ENCODE results near the gene AIPL1. TPM values are rescaled to one million over a fixed set of nuclear protein-coding genes. Genes with fewer than 3 reads are reported as not detected.
A peak's percentile ranks its signal among the peaks of the same experiment; 100 is the strongest.
"Not testable (repeated sequence)": the region's sequence is repeated elsewhere in the genome, so short reads cannot be mapped to it uniquely, and the experiment has no call there.

The AIPL1 gene
- polyA plus RNA-seq (ENCODE audit: insufficient read length in 3 of 3): under 1 TPM in 1 of 3 donors, not detected in 2; 0.19 TPM

- no peak for DNase-seq (ENCODE audit: low read depth in 3 of 3, low spot score in 2 of 3)
These were observed at the start of gene AIPL1 for GRCh38 chr17:6435051-6435450. Gene AIPL1, minus strand, starts transcription at chr17:6435121. Its CDS starts 17 bp downstream, at chr17:6435104.

- no peak for DNase-seq (ENCODE audit: low read depth in 3 of 3, low spot score in 2 of 3)
These were observed 48.6 kb upstream of the AIPL1 start for GRCh38 chr17:6483507-6483906.

GRCh38 chr17:6482796-6483195, 47.9 kb upstream of the AIPL1 start:
- DNase-seq (ENCODE audit: low read depth in 3 of 3, low spot score in 2 of 3): not testable (repeated sequence)

- DNase-seq (ENCODE audit: low read depth in 3 of 3, low spot score in 2 of 3): no peak
These were observed 47.2 kb upstream of the AIPL1 start for GRCh38 chr17:6482105-6482455.

- DNase-seq (ENCODE audit: low read depth in 3 of 3, low spot score in 2 of 3): no peak
These were observed 45.4 kb upstream of the AIPL1 start for GRCh38 chr17:6480303-6480675.

- no peak for DNase-seq (ENCODE audit: low read depth in 3 of 3, low spot score in 2 of 3)
These were observed 44.8 kb upstream of the AIPL1 start for GRCh38 chr17:6479622-6480302.

- DNase-seq (ENCODE audit: low read depth in 3 of 3, low spot score in 2 of 3): no peak
These were observed 43.6 kb upstream of the AIPL1 start for GRCh38 chr17:6478486-6478885.

- no peak for DNase-seq (ENCODE audit: low read depth in 3 of 3, low spot score in 2 of 3)
These were observed 43.0 kb upstream of the AIPL1 start for GRCh38 chr17:6477831-6478383.

- DNase-seq (ENCODE audit: low read depth in 3 of 3, low spot score in 2 of 3): no peak
These were observed 41.9 kb upstream of the AIPL1 start for GRCh38 chr17:6476810-6477179.

- DNase-seq (ENCODE audit: low read depth in 3 of 3, low spot score in 2 of 3): no peak
These were observed 41.3 kb upstream of the AIPL1 start for GRCh38 chr17:6476076-6476809.

GRCh38 chr17:6475411-6475810, 40.5 kb upstream of the AIPL1 start:
- no peak for DNase-seq (ENCODE audit: low read depth in 3 of 3, low spot score in 2 of 3)

- DNase-seq (ENCODE audit: low read depth in 3 of 3, low spot score in 2 of 3): no peak
These were observed 40.0 kb upstream of the AIPL1 start for GRCh38 chr17:6474906-6475305.

- no peak for DNase-seq (ENCODE audit: low read depth in 3 of 3, low spot score in 2 of 3)
These were observed 39.5 kb upstream of the AIPL1 start for GRCh38 chr17:6474376-6474775.

GRCh38 chr17:6473128-6473767, 38.3 kb upstream of the AIPL1 start:
- DNase-seq (ENCODE audit: low read depth in 3 of 3, low spot score in 2 of 3): peak in 1 of 3 donors; percentile 67

GRCh38 chr17:6472517-6472916, 37.6 kb upstream of the AIPL1 start:
- no peak for DNase-seq (ENCODE audit: low read depth in 3 of 3, low spot score in 2 of 3)

- DNase-seq (ENCODE audit: low read depth in 3 of 3, low spot score in 2 of 3): no peak
These were observed 36.9 kb upstream of the AIPL1 start for GRCh38 chr17:6471531-6472465.

- DNase-seq (ENCODE audit: low read depth in 3 of 3, low spot score in 2 of 3): no peak
These were observed 36.0 kb upstream of the AIPL1 start for GRCh38 chr17:6470751-6471521.

- no peak for DNase-seq (ENCODE audit: low read depth in 3 of 3, low spot score in 2 of 3)
These were observed 35.3 kb upstream of the AIPL1 start for GRCh38 chr17:6470146-6470718.

GRCh38 chr17:6468051-6468790, 33.3 kb upstream of the AIPL1 start:
- no peak for DNase-seq (ENCODE audit: low read depth in 3 of 3, low spot score in 2 of 3)
